Naive thymus-derived CD8-positive, alpha-beta T cell (primary cell): ENCODE results near the gene PIGA. TPM values are rescaled to one million over a fixed set of nuclear protein-coding genes. Genes with fewer than 3 reads are reported as not detected.
A peak's percentile ranks its signal among the peaks of the same experiment; 100 is the strongest.

Source experiments
- ATAC-seq, 2 donors: fragments of 150-1000 bp; cut with Tn5 transposase in 1 of 2; sonication (Bioruptor Pico), chemical (Tn5 transposase) in 1 of 2; 1 replicate in 1 of 2; 2 replicates in 1 of 2; pipeline ENCODE4 v1.10.0; 2021; ENCODE audit warnings: mild to moderate bottlenecking in 2 of 2, moderate library complexity in 2 of 2
- POLR2A ChIA-PET: fragments of 350-600 bp; sonication (Branson Sonifier 250); formaldehyde crosslinking; loops from one replicate; lab custom pipeline; 2021; ENCODE audit warnings: antibody characterized with exemption; lab: Charles Lee
- DNase-seq, 10 donors: peaks; one replicate each; pipeline versions ENCODE4 v3.0.0 to v3.0.0-alpha.2; 2020 to 2022
- H3K27ac Mint-ChIP-seq, 10 donors: one replicate each; pipeline ENCODE4 v1.8.0; 2020 to 2022; ENCODE audit warnings: mild to moderate bottlenecking in 10 of 10, mixed read lengths in 10 of 10, moderate library complexity in 4 of 10, inconsistent platforms in 1 of 10
- H3K27me3 Mint-ChIP-seq, 5 donors: one replicate each; pipeline ENCODE4 v1.8.0; 2021 to 2022; ENCODE audit warnings: mixed read lengths in 5 of 5
- H3K36me3 Mint-ChIP-seq, 3 donors: one replicate each; pipeline ENCODE4 v1.8.0; 2020 to 2022; ENCODE audit warnings: mixed read lengths in 3 of 3, mild to moderate bottlenecking in 2 of 3, inconsistent platforms in 1 of 3
- H3K4me1 Mint-ChIP-seq, 4 donors: one replicate each; pipeline ENCODE4 v1.8.0; 2021 to 2022; ENCODE audit warnings: mixed read lengths in 4 of 4
- H3K4me3 Mint-ChIP-seq, 10 donors: one replicate each; pipeline ENCODE4 v1.8.0; 2020 to 2022; ENCODE audit warnings: mild to moderate bottlenecking in 10 of 10, mixed read lengths in 10 of 10, moderate library complexity in 6 of 10, inconsistent platforms in 1 of 10
- H3K9me3 Mint-ChIP-seq, 9 donors: one replicate each; pipeline ENCODE4 v1.8.0; 2020 to 2022; ENCODE audit warnings: mixed read lengths in 9 of 9, mild to moderate bottlenecking in 3 of 9, inconsistent platforms in 1 of 9, moderate library complexity in 1 of 9
- polyA plus RNA-seq, 3 donors: library from polyadenylated mRNA; unstranded; fragments of 300-500 nt; fragmentation: Illumina TruSeq; gene quantifications; one replicate each; pipeline ENCODE4 v1.2.3, GENCODE V29; 2021
- total RNA-seq, 8 experiments: library from RNA in 2 of 8; stranded (reverse) in 2 of 8; gene quantifications; one replicate each; pipeline ENCODE4 v1.2.3 and lab custom pipeline; 2021 to 2026

Gene PIGA
- total and polyA plus RNA-seq, 5 experiments from 2014 or later, result 3.6 to 34.2 (median 5.2) TPM

DNA sequence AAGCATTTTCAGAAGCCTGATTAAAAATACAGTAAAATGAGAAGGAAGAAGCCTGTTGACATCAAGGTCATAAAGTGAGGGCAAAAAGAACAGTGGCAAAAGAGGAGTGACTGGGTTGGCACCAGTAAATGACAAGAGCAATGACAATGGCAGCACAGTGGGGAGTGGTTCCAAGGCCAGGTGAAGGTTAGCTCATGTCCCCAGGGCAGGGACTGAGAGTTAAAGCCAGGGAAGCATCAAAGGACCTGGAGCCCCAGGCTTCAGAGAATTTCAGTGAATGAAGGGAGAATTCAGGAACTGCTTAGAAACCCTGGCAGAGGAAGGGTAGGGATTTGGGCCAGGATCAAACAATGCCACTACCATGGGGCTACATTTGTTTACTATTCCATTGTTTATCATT, 8.8 kb upstream of the PIGA start:
- Mint-ChIP-seq H3K36me3 (no peaks in the 10 kb centered on the region), H3K4me3 (no peak overlapping the region), H3K27ac (peak overlapping the region in 1 of 10 donors; percentile 14), H3K4me1 (no peaks in the 10 kb centered on the region), H3K27me3 (peaks cover 0 to 18% (median 10%) of the 10 kb centered on the region in 5 donors), H3K9me3 (no peaks in the 10 kb centered on the region)
- DNase-seq, result no peak
- ATAC-seq, result no peak
- POLR2A ChIA-PET, result no interaction called here

DNA sequence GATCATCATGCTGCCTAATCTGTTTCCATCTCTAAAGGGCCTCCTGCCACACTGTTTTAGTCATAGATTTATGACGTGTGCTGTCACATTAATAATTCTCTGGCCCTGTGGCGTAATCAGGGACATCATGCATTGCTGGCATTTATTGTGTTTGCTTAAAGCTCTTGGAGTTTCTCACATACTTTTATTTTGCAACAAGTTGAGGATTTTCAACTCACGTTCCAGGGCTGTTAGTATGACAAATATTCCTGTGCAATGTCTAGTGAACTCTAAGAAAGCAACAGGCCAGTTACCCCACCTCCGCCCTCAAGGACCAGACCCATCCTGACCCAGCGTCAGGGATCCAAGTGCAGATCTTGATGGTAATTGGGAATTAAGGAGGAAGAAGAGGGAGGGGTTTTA, 7.8 kb upstream of the PIGA start:
- Mint-ChIP-seq H3K4me3 (no peak overlapping the region), H3K27me3 (peaks cover 0 to 18% (median 12%) of the 10 kb centered on the region in 5 donors), H3K36me3 (no peaks in the 10 kb centered on the region), H3K9me3 (no peaks in the 10 kb centered on the region), H3K27ac (no peak overlapping the region), H3K4me1 (no peaks in the 10 kb centered on the region)
- ATAC-seq, result no peak
- no peak for DNase-seq
- POLR2A ChIA-PET, result no interaction called here

DNA sequence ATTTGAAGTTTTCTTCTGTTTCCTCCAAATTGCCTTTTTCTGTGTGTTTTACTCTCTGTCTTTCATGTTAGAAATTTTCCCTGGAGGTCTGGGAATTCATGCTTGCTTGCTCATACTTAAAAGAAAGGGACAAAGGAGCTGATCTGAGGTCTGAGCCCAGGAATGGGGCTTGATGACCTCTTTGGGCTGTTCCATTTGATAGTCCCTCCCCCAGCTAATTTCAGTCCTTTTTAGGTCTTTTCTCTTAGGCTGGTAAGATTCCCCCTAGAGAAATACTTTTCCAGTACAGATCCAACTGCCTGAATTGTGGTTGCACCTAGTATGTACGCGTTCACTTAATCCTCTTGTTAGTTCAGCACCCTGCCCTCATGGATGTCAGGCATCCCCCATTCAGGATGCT, 5.5 kb upstream of the PIGA start:
- Mint-ChIP-seq H3K27ac (no peak overlapping the region), H3K4me1 (peaks cover 0 to 6% (median 2%) of the 10 kb centered on the region in 4 donors), H3K4me3 (no peak overlapping the region), H3K9me3 (peaks cover 0 to 3% (median 0%) of the 10 kb centered on the region in 9 donors), H3K27me3 (peaks cover 0 to 18% (median 16%) of the 10 kb centered on the region in 5 donors), H3K36me3 (peaks cover 0 to 4% (median 0%) of the 10 kb centered on the region in 3 donors)
- DNase-seq (no peak), ATAC-seq (no peak)
- POLR2A ChIA-PET, result no interaction called here

DNA sequence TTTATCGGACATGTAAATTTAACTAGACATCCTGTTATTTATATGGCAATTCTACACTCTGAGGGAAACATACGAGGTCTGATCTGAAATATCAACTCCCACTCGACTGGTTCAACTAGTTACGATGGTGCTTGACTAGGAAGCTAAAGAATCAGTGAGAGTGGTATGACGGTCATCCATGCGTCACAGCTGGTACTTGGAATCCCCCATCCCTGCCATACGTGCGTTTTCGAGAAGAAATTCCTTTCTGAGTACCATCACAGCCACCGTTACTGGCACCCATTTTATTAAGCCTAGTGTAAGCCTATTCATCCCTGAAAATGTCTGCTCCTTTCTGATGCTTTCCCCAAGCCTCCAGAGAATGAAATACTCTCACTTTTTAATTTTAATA, 695 bp upstream of the PIGA start:
- H3K27me3 Mint-ChIP-seq, result peaks cover 0 to 10% (median 7%) of the 10 kb centered on the region in 5 donors
- peak overlapping the region; percentile 85 to 99 (median 94) for H3K27ac Mint-ChIP-seq
- peak overlapping the region; percentile 88 to 95 (median 91) for H3K4me3 Mint-ChIP-seq
- ATAC-seq, result peak; percentile 12 to 53
- H3K4me1 Mint-ChIP-seq, result peaks cover 0 to 22% (median 11%) of the 10 kb centered on the region in 4 donors
- POLR2A ChIA-PET, result no interaction called here
- DNase-seq, result peak in 8 of 10 donors; percentile 12 to 78 (median 58)
- peaks cover 0 to 3% (median 0%) of the 10 kb centered on the region in 9 donors for H3K9me3 Mint-ChIP-seq
- H3K36me3 Mint-ChIP-seq, result peaks cover 0 to 16% (median 4%) of the 10 kb centered on the region in 3 donors

DNA sequence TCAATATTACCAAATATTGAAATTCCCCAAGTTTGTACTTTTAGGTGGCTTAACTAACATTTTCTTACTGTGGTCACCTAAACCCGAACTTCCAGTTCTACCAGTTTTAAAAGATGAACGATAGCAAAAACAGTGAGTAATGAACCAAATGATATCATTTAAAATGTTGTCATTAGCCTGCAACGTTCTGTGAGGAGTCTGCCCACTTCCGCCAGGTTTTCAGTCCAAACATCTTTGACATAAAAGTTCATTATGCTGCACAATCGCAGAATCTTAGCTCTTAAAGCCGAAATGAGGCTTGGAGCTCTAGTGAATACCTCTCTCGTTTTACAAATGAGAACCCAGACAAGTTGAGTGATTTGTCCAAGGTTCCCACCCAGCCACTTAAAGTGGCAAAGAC, 762 bp downstream of the PIGA start:
- Mint-ChIP-seq H3K27me3 (peaks cover 0 to 5% (median 4%) of the 10 kb centered on the region in 5 donors), H3K9me3 (peaks cover 0 to 3% (median 0%) of the 10 kb centered on the region in 9 donors), H3K36me3 (peaks cover 0 to 27% (median 4%) of the 10 kb centered on the region in 3 donors), H3K4me3 (peak overlapping the region; percentile 88 to 95 (median 91)), H3K27ac (peak overlapping the region; percentile 85 to 99 (median 94)), H3K4me1 (peaks cover 0 to 22% (median 12%) of the 10 kb centered on the region in 4 donors)
- DNase-seq (peak in 8 of 10 donors; percentile 0 to 64 (median 15)), ATAC-seq (no peak)
- POLR2A ChIA-PET, result no interaction called here

DNA sequence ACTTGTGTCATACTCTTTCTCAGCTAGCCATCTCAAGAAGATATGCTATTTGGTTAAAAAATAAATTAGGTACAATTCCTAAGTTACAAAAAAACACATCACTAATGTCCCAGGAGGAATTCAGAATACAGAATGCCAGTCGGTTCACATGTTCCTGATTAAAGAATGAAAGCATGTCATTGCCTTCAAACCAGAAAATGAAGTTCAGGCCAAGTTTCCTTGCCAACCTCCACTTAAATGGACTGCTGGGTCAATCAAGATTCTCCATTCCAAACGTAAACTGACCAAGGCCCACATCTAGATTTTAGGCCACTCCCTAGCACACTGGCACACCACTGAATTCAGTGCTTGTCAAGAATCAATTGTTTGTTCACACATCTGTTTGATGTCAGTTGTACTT, 6.5 kb downstream of the PIGA start:
- ATAC-seq, result no peak
- DNase-seq, result no peak
- POLR2A ChIA-PET, result no interaction called here
- H3K4me3 Mint-ChIP-seq, result no peak overlapping the region
- no peaks in the 10 kb centered on the region for H3K9me3 Mint-ChIP-seq
- peaks cover 2 to 16% (median 9%) of the 10 kb centered on the region in 4 donors for H3K4me1 Mint-ChIP-seq
- H3K27me3 Mint-ChIP-seq, result no peaks in the 10 kb centered on the region
- no peak overlapping the region for H3K27ac Mint-ChIP-seq
- peaks cover 0 to 57% (median 3%) of the 10 kb centered on the region in 3 donors for H3K36me3 Mint-ChIP-seq

DNA sequence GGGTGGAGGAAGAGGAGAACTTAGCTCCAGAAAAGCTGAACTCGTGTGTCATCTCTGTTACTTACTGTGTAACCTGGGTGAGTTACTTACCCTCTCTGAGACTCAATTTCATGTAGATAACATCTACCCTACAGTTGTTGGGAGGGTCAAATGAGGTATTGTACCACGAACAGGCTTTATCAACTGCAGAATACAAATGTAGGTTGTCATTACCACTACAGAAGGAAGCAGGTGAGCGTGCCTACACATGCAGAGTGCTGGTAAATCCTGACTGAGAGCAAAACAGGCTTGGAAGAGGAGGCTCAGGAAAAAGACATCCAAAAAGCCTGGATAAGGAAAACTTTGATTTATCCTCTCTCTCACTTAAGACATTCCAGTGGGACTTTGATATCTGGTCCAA, 7.2 kb downstream of the PIGA start:
- no peak for ATAC-seq
- Mint-ChIP-seq H3K4me3 (no peak overlapping the region), H3K9me3 (no peaks in the 10 kb centered on the region), H3K36me3 (peaks cover 0 to 63% (median 3%) of the 10 kb centered on the region in 3 donors), H3K4me1 (peaks cover 2 to 16% (median 9%) of the 10 kb centered on the region in 4 donors), H3K27me3 (no peaks in the 10 kb centered on the region), H3K27ac (peak overlapping the region in 3 of 10 donors; percentile 5 to 54 (median 13))
- DNase-seq, result no peak
- POLR2A ChIA-PET, result no interaction called here

DNA sequence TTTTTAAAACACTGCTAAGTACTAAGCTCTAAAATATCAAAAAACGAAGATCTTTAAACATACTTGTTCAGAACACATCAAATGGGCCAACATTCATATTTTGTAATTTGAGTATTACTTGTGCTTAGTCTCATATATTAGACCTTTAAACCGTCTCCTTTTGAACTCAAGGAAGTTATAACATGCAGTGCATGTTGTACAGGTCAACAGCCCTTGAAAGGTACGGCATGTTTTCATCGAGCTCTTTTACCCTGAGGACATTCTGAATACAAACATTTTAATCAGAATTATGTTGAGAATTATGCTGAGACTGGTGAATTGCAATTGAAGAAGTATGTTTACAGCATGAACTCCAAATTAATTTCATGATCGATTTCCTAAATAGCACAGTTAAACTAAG, 12.9 kb downstream of the PIGA start:
- DNase-seq (no peak), ATAC-seq (no peak)
- peaks cover 0 to 55% (median 0%) of the 10 kb centered on the region in 3 donors for H3K36me3 Mint-ChIP-seq
- H3K27ac Mint-ChIP-seq, result no peak overlapping the region
- peaks cover 0 to 3% (median 0%) of the 10 kb centered on the region in 9 donors for H3K9me3 Mint-ChIP-seq
- H3K4me1 Mint-ChIP-seq, result peaks cover 0 to 2% (median under 1%) of the 10 kb centered on the region in 4 donors
- POLR2A ChIA-PET, result no interaction called here
- no peak overlapping the region for H3K4me3 Mint-ChIP-seq
- H3K27me3 Mint-ChIP-seq, result no peaks in the 10 kb centered on the region

DNA sequence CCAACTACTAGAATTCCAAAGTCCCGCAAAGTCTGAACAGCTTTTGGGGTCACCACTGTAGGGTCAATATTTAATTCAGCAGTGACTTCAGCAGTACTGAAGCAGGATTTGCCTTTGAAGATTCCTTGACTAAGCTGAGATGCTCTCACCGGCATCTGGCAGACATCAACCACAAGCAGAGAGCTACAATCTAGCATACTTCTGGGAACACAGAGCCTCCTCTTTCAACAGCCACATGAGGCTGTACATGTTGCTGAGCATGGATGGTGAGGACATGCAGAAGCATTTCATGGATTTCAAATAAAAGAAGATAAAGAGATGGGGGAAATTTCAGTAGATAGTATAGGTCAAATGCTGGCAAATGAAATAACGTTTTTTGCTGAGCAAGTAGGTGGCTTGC, 13.3 kb downstream of the PIGA start:
- Mint-ChIP-seq H3K4me1 (no peaks in the 10 kb centered on the region), H3K9me3 (peaks cover 0 to 3% (median 0%) of the 10 kb centered on the region in 9 donors), H3K4me3 (no peak overlapping the region), H3K27ac (no peak overlapping the region), H3K36me3 (peaks cover 0 to 54% (median 0%) of the 10 kb centered on the region in 3 donors), H3K27me3 (no peaks in the 10 kb centered on the region)
- no peak for DNase-seq
- POLR2A ChIA-PET, result no interaction called here
- no peak for ATAC-seq

DNA sequence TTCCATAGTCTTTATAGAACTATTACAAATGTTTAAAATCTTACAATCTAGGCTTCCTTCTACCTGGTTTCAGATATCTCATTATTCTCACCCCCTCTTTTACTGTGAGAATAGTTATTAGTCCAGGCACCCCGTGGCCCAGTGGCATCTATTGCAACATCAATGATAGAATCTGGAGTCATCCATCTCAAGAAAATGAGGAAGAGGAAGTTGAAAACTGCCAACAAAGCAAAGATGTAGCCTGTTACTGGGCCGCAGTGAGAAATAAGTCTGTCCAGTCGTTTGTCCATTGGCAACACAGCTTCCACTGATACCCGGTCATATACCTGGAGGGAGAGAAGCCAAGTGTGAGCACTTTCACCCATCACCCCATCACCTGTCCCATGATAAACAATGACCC, 13.9 kb downstream of the PIGA start:
- H3K27ac Mint-ChIP-seq, result no peak overlapping the region
- no peaks in the 10 kb centered on the region for H3K27me3 Mint-ChIP-seq
- H3K4me3 Mint-ChIP-seq, result no peak overlapping the region
- peaks cover 0 to 3% (median 0%) of the 10 kb centered on the region in 9 donors for H3K9me3 Mint-ChIP-seq
- POLR2A ChIA-PET, result no interaction called here
- peaks cover 0 to 52% (median 0%) of the 10 kb centered on the region in 3 donors for H3K36me3 Mint-ChIP-seq
- no peak for DNase-seq
- no peaks in the 10 kb centered on the region for H3K4me1 Mint-ChIP-seq
- ATAC-seq, result no peak

DNA sequence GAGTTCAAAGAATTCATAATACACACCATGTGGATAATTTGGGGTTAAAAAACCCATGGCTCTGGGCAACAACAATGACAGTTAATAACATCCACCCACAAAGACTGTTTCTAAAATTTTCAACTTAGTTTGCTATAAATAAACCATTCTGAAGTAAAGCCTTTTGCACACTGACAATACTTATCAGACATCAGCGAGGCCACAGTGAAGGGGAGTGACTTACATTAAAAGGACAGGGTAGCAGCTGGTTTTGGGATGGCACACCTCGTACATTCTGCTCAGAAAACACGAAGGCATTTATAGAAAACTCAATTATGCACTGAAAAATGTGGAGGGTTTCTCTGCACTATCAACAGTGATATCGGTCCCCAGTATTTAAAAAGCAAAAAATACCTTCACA, 15.0 kb downstream of the PIGA start:
- H3K36me3 Mint-ChIP-seq, result peaks cover 0 to 50% (median 0%) of the 10 kb centered on the region in 3 donors
- H3K4me1 Mint-ChIP-seq, result no peaks in the 10 kb centered on the region
- ATAC-seq, result no peak
- H3K9me3 Mint-ChIP-seq, result peaks cover 0 to 3% (median 0%) of the 10 kb centered on the region in 9 donors
- no peak overlapping the region for H3K27ac Mint-ChIP-seq
- no peak for DNase-seq
- no peak overlapping the region for H3K4me3 Mint-ChIP-seq
- H3K27me3 Mint-ChIP-seq, result no peaks in the 10 kb centered on the region
- POLR2A ChIA-PET, result no interaction called here

DNA sequence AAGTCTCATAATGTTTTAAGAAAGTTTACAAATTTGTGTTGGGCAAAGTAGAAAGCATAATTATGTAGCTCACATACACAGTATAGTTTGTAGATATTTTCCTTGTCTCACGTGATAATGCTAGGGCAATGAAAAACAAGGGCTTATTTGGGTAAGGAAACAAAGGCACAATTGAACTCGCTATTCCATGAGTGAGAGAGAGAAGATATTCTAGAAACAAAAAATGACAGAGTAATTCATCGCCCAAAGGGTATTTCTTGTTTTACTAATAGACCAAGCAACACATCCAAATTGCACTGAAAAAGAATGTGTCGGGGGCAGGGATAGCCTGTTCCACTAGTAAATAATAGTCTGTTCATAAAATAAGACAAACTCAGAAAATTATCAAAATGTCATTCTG, 16.2 kb downstream of the PIGA start:
- no peak for DNase-seq
- H3K9me3 Mint-ChIP-seq, result peaks cover 0 to 3% (median 0%) of the 10 kb centered on the region in 9 donors
- ATAC-seq, result no peak
- H3K27ac Mint-ChIP-seq, result no peak overlapping the region
- no peaks in the 10 kb centered on the region for H3K4me1 Mint-ChIP-seq
- H3K4me3 Mint-ChIP-seq, result no peak overlapping the region
- POLR2A ChIA-PET, result no interaction called here
- H3K36me3 Mint-ChIP-seq, result peaks cover 0 to 40% (median 0%) of the 10 kb centered on the region in 3 donors
- H3K27me3 Mint-ChIP-seq, result no peaks in the 10 kb centered on the region

DNA sequence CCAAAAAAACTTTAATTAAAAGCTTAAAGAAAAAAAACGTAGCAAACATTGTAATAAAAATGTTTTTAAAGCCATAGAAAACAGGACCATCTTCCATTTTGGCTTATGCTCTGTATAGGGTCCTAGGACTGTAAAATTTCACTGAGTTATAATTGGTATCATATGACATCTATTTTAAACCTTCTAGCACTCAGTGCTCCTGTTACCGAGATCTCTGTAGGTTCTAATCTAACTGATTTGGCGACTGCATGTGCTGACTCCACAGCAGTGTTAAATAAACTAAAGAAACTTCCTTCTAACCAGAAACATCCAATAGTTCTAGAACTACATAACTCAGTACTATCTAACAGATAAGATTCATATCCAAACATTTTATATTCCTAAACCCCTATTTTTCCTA, 19.8 kb downstream of the PIGA start, which contains the start of gene ASB11:
Gene ASB11 (minus strand): TSS at position 132 of the 400 bp plus-strand sequence. CDS start 35 bp downstream, at position 97.
- Mint-ChIP-seq H3K4me1 (no peaks in the 10 kb centered on the region), H3K27me3 (no peaks in the 10 kb centered on the region), H3K36me3 (peaks cover 0 to 12% (median 0%) of the 10 kb centered on the region in 3 donors), H3K4me3 (no peak within 1 kb of the TSS), H3K27ac (no peak within 1 kb of the TSS), H3K9me3 (peaks cover 0 to 3% (median 0%) of the 10 kb centered on the region in 9 donors)
- POLR2A ChIA-PET, result no interaction called here
- DNase-seq (no peak), ATAC-seq (no peak)

DNA sequence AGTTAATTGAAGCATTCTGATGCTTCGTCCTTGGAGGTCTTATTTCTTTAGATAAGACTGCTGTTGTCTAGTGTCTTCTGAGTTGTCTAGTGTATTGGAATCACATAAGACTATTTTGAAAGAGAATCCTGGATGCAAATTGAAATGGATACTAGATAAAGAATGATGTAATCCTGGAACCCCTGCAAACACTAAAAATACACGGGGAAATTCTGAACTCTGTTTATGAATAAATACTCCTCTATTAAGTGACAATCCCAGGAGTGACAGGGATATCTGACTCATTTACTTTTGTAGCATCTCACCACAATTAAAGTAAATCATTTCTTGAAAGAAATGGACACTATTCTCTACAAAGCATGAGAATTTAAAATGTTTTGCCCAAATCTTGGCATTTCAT, 20.9 kb downstream of the PIGA start:
- H3K27ac Mint-ChIP-seq, result no peak overlapping the region

More for the DNA sequence above, 20.9 kb downstream of the PIGA start:
- POLR2A ChIA-PET, result no interaction called here
- Mint-ChIP-seq H3K36me3 (peaks cover 0 to 7% (median 0%) of the 10 kb centered on the region in 3 donors), H3K9me3 (no peaks in the 10 kb centered on the region), H3K4me1 (no peaks in the 10 kb centered on the region), H3K27me3 (no peaks in the 10 kb centered on the region), H3K4me3 (no peak overlapping the region)
- DNase-seq (no peak), ATAC-seq (no peak)
